IPS-20b (cell line): Measurements from ENCODE around the gene PRRT1.
"Not testable (repeated sequence)": the region's sequence is repeated elsewhere in the genome, so short reads cannot be mapped to it uniquely, and the experiment has no call there.

Experiments used
- H3K27ac ChIP-seq: one replicate; pipeline ENCODE4 v1.5.1; 2013; ENCODE audit warnings: low read length
- H3K27me3 ChIP-seq: 2 replicates; pipeline ENCODE4 v1.6.1; 2013; ENCODE audit warnings: mild to moderate bottlenecking, low read length, inconsistent platforms; ENCODE audit not compliant: insufficient read depth
- H3K36me3 ChIP-seq: 2 replicates; pipeline ENCODE4 v1.6.1; 2013; ENCODE audit warnings: low read depth, mild to moderate bottlenecking, inconsistent platforms, low read length, moderate library complexity; ENCODE audit not compliant: insufficient read depth
- H3K4me1 ChIP-seq: 2 replicates; pipeline ENCODE4 v1.6.1; 2013; ENCODE audit warnings: mild to moderate bottlenecking, control low read depth, inconsistent platforms, low read length, moderate library complexity; ENCODE audit not compliant: insufficient read depth
- H3K4me3 ChIP-seq: 2 replicates; pipeline ENCODE4 v1.5.1; 2013; ENCODE audit warnings: mild to moderate bottlenecking, low read length, inconsistent platforms
- H3K9ac ChIP-seq: 2 replicates; pipeline ENCODE4 v1.6.1; 2013; ENCODE audit warnings: low read depth, mild to moderate bottlenecking, inconsistent platforms, low read length, moderate library complexity
- H3K9me3 ChIP-seq: 2 replicates; pipeline ENCODE4 v1.6.1; 2013; ENCODE audit warnings: mild to moderate bottlenecking, low read depth, low read length, inconsistent platforms; ENCODE audit not compliant: insufficient read depth

Gene PRRT1

GRCh38 chr6:32192608-32193039, 40.9 kb upstream of the PRRT1 start, which contains the start of gene GPSM3:
Gene GPSM3 (minus strand): TSS chr6:32192643. CDS start chr6:32192513, 130 bp downstream.
- peak within 1 kb of the TSS; percentile 29; the same call in 1 of the 2 replicates for H3K9ac ChIP-seq
- H3K4me3 ChIP-seq, result peak within 1 kb of the TSS; percentile 10; the same call in 1 of the 2 replicates
- H3K9me3 ChIP-seq, result no peaks in the 10 kb centered on the region
- H3K4me1 ChIP-seq, result peaks cover 28% of the 10 kb centered on the region; the same call in 1 of the 2 replicates
- peaks cover 4% of the 10 kb centered on the region for H3K36me3 ChIP-seq
- H3K27me3 ChIP-seq, result no peaks in the 10 kb centered on the region
- H3K27ac ChIP-seq, result no peak within 1 kb of the TSS

- Histone ChIP-seq H3K27me3 (no peaks in the 10 kb centered on the region), H3K9me3 (no peaks in the 10 kb centered on the region), H3K9ac (no peak overlapping the region; the same call in 1 of the 2 replicates), H3K27ac (no peak overlapping the region), H3K4me3 (no peak overlapping the region), H3K36me3 (peaks cover 10% of the 10 kb centered on the region), H3K4me1 (peaks cover 26% of the 10 kb centered on the region; the same call in 1 of the 2 replicates)
Observed at GRCh38 chr6:32191696-32192607, 40.2 kb upstream of the PRRT1 start.

- Histone ChIP-seq H3K4me3 (no peak overlapping the region), H3K4me1 (peaks cover 23% of the 10 kb centered on the region; the same call in 1 of the 2 replicates), H3K9ac (no peak overlapping the region; the same call in 1 of the 2 replicates)
Observed at GRCh38 chr6:32190911-32191677, 39.4 kb upstream of the PRRT1 start.

GRCh38 chr6:32190054-32190851, 38.5 kb upstream of the PRRT1 start, which contains the start of gene PBX2:
Gene PBX2 (minus strand): TSS chr6:32190202. CDS start chr6:32189915, 287 bp downstream.
- Histone ChIP-seq H3K4me3 (peak within 1 kb of the TSS; percentile 79), H3K36me3 (peaks cover 22% of the 10 kb centered on the region), H3K4me1 (peaks cover 23% of the 10 kb centered on the region; the same call in 1 of the 2 replicates), H3K27me3 (no peaks in the 10 kb centered on the region), H3K9me3 (no peaks in the 10 kb centered on the region), H3K27ac (peak within 1 kb of the TSS; percentile 90), H3K9ac (peak within 1 kb of the TSS; percentile 87)

More at GRCh38 chr6:32190911-32191677, 39.4 kb upstream of the PRRT1 start:
- H3K27me3 ChIP-seq, result no peaks in the 10 kb centered on the region
- H3K27ac ChIP-seq, result peak overlapping the region; percentile 90
- peaks cover 19% of the 10 kb centered on the region for H3K36me3 ChIP-seq
- no peaks in the 10 kb centered on the region for H3K9me3 ChIP-seq

- Histone ChIP-seq H3K4me1 (peaks cover 18% of the 10 kb centered on the region; the same call in 1 of the 2 replicates), H3K4me3 (peak overlapping the region; percentile 79), H3K9me3 (no peaks in the 10 kb centered on the region), H3K27me3 (no peaks in the 10 kb centered on the region), H3K27ac (peak overlapping the region; percentile 83), H3K9ac (peak overlapping the region; percentile 87; the same call in 1 of the 2 replicates), H3K36me3 (peaks cover 22% of the 10 kb centered on the region)
Observed at GRCh38 chr6:32189742-32190053, 38.0 kb upstream of the PRRT1 start.

- Histone ChIP-seq H3K27ac (peak overlapping the region; percentile 83), H3K36me3 (peaks cover 22% of the 10 kb centered on the region), H3K27me3 (no peaks in the 10 kb centered on the region), H3K9ac (peak overlapping the region; percentile 87), H3K4me3 (peak overlapping the region; percentile 79), H3K9me3 (no peaks in the 10 kb centered on the region), H3K4me1 (peaks cover 16% of the 10 kb centered on the region; the same call in 1 of the 2 replicates)
Observed at GRCh38 chr6:32189069-32189741, 37.5 kb upstream of the PRRT1 start.

- Histone ChIP-seq H3K4me3 (peak overlapping the region; percentile 79), H3K27ac (no peak overlapping the region), H3K27me3 (no peaks in the 10 kb centered on the region), H3K4me1 (peaks cover 16% of the 10 kb centered on the region; the same call in 1 of the 2 replicates), H3K9ac (peak overlapping the region; percentile 87), H3K36me3 (peaks cover 25% of the 10 kb centered on the region), H3K9me3 (no peaks in the 10 kb centered on the region)
Observed at GRCh38 chr6:32188381-32189068, 36.8 kb upstream of the PRRT1 start.

GRCh38 chr6:32187725-32188380, 36.1 kb upstream of the PRRT1 start:
- Histone ChIP-seq H3K36me3 (peaks cover 32% of the 10 kb centered on the region), H3K4me1 (peaks cover 15% of the 10 kb centered on the region; the same call in 1 of the 2 replicates)
- not testable (repeated sequence) for H3K9me3 ChIP-seq, H3K27me3 ChIP-seq, H3K4me3 ChIP-seq, H3K9ac ChIP-seq, H3K27ac ChIP-seq

- no peaks in the 10 kb centered on the region for H3K27me3 ChIP-seq
- H3K9ac ChIP-seq, result no peak overlapping the region
- no peak overlapping the region for H3K4me3 ChIP-seq
- H3K36me3 ChIP-seq, result peaks cover 38% of the 10 kb centered on the region
- no peak overlapping the region for H3K27ac ChIP-seq
- no peaks in the 10 kb centered on the region for H3K9me3 ChIP-seq
- H3K4me1 ChIP-seq, result peaks cover 11% of the 10 kb centered on the region; the same call in 1 of the 2 replicates
Observed at GRCh38 chr6:32187009-32187709, 35.4 kb upstream of the PRRT1 start.
